Inferior parietal cortex (tissue), 1 donor: ENCODE measurements around the gene MEX3A.
"Not testable (repeated sequence)": the region's sequence is repeated elsewhere in the genome, so short reads cannot be mapped to it uniquely, and the experiment has no call there.

Source experiments
- DNase-seq: peaks from one replicate; pipeline ENCODE4 v3.0.0-alpha.2; 2016; ENCODE audit errors: extremely low spot score

MEX3A gene

DNA sequence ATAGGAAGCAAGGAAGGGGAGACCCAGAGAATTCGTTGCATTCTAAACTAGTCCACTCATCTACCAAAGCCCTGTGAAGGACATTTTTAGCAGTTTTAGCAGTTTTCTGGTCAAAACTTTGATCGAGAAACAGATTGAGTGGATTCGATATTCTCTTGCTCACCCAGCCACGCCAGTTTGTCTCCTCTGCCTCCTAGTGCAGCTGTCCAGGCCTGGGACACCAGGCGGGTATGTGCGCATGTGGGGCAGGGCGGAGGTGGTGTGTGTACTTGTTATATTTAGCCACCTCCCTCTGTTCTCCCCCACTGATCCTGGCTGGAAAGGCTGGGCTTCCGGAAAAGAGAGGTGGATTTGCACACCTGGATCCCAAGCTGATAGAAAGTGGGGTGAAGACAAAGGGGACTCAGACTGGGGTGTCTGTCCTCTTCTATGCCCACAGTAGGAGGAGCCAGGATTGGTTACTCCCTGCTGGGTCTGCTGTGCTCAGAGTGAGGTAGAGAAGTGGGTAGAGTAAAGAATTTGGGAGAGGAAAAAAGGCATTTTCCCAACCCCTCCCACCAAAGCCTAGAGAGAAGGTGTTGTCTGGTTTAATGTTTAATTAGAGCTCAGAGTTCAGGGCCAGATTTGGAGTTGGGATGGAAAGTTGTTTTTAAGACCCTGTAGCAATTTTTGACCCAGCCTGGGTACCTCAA, 36.1 kb upstream of the MEX3A start:
- DNase-seq = no peak

GRCh38 chr1:156117414-156118176, 35.3 kb upstream of the MEX3A start:
- no peak for DNase-seq

DNA sequence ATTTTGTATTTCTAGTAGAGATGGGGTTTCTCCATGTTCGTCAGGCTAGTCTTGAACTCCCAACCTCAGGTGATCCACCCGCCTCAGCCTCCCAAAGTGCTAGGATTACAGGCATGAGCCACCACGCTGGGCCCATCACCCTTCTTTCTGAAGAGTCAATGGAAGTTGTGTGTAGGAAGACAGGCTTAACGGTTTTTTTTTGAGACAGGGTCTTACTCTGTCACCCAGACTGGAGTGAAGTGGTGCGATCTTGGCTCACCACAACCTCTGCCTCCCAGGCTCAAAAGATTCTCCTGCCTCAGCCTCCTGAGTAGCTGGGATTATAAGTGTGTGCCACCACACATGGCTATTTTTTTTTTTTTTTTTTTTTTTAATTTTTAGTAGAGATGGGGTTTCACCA, 34.5 kb upstream of the MEX3A start:
- not testable (repeated sequence) for DNase-seq

- no peak for DNase-seq
Measured at GRCh38 chr1:156115514-156116374, 33.5 kb upstream of the MEX3A start.

- no peak for DNase-seq
Measured at GRCh38 chr1:156114919-156115513, 32.8 kb upstream of the MEX3A start.

DNA sequence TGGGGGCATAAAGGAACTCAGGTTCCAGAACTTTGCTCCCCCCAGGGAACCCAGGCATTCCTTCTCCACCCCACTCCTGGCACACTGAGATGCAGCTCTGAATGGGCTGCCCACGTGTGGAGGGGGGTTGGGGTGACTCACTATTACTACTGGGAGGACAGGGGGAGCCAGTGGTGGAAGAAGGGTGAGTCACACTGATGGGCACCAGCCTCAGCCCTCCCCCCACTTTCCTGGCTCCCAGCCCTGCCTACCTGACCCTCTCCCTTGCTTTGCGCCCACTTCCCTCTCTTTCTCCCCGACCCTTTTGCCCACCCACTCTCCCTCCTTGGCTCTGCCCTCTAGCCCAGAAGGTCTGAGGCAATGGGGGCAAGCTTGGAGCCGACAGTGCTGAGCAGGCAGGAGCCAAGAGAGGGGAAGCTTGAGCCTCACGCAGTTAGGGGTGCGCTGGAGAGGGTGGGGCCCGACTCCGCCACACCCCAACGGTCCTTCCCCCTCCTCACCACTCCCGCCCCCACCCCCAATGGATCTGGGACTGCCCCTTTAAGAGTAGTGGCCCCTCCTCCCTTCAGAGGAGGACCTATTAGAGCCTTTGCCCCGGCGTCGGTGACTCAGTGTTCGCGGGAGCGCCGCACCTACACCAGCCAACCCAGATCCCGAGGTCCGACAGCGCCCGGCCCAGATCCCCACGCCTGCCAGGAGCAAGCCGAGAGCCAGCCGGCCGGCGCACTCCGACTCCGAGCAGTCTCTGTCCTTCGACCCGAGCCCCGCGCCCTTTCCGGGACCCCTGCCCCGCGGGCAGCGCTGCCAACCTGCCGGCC, 32.0 kb upstream of the MEX3A start, which contains the start of gene LMNA:
Gene LMNA, plus strand, starts transcription at position 611 of the 818 bp plus-strand sequence. CDS start 208 bp downstream, outside the sequence.
- peak; percentile 79 for DNase-seq

DNA sequence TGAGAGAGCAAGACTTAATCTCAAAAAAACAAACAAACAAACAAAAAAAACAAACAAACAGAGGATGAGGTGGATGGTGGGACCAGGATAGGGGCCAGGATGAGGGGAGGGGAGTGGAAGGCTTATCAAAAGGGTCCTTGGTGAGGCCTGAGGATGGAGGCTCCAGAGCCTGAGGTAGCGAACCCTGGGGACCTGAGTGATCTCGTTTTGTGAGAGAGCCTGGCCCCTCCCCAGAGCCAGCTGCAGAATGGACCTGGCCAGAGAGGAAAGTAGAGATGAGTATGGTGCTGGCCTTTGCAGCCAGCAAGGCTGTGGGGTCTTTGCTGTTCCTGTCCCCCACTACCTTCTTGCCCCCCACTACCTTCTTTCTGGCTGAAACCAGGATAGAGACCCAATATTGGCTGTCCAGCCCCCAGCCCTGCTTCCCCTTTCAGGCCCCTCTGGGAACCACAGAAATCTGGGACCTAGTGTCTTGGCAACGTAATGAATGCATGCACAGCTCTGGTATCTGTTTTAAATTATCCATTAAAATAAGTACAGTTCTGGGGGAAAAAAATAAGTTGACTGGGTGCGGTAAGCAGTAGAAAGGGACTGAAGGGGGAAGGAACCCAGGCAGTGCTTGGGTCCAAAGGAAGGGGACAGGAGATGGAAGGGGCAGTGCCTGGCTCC, 31.2 kb upstream of the MEX3A start:
- no peak for DNase-seq

DNA sequence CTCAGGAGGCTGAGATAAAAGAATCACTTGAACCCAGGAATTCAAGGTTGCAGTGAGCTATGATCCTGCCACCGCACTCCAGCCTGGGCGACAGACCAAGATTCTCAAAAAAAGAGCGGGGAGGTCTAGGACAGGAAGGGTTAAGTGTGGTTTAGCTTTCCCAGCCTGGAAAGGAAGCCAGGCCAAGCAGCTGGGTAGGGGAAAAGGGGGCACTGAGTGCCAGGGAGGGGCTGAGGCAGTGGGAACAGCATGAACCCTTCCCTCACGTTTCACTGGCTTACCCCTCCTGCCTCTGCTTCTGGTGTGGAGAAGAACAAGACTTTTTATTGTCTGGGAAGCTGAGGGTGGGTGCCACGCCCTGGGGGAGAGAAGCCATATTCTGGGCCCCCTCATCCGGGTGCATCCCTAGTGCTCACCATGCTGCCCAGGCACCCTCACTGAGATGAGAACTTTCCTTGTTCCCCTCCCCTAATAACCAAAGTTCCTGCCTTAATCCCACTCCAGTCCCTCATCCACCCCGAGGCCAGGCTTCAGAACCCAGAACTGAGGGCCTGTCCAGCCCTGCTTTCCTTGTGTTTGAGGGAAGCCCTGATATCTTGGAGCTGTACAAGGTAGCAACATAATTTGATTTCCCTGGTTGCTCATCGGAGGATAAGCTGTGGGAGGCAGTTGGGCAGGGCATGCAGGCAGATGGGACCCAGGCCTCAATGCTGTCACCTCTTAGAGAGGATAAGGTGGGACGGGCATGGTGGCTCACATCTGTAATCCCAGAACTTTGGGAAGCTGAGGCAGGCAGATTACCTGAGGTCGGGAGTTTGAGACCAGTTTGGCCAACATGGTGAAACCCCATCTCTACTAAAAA, 30.2 kb upstream of the MEX3A start:
- DNase-seq = no peak

DNA sequence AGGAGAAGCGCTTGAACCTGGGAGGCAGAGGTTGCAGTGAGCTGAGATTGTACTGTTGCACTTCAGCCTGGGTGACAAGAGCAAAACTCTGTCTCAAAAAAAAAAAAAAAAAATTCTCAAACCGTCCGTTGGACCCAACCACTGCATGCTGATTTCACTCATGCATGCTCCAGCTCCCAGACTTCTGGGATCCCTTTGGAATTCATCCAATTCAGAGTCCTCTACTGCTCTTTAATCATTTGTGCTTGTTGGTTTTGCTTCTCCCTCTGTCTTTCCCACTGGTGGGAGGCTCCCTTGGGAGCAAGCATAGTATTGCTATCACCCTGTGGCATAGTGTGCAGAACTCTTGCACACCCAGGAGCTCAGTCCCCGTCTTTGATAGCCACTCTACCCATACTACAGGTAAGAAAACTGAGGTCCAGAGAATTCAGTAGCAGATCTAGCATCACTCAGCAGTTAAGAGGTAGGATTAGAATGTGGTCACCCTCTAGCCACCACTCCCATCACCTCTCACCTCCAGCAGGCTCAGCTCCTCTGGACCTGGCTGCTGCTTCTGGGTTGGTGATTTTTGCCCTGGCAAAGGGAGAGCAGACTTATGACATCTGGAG, 29.2 kb upstream of the MEX3A start:
- no peak for DNase-seq

DNA sequence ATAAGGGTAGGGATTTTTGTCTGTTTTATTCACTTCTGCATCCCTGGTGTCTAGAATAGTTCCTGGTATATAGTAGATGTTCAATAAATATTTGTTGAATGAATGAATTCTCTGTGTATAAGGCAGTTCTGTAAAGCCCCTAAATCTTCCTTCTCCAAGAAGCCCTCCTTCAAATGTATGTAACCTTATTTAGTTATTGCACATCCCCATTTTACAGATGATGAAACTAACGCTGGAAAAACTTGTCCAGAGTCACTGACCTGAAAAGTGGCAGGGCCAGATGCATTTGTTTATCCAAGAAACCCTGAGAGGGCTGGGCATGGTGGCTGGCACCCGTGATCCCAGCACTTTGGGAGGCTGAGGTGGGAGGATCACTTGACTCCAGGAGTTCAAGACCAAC, 28.0 kb upstream of the MEX3A start:
- DNase-seq = no peak

DNA sequence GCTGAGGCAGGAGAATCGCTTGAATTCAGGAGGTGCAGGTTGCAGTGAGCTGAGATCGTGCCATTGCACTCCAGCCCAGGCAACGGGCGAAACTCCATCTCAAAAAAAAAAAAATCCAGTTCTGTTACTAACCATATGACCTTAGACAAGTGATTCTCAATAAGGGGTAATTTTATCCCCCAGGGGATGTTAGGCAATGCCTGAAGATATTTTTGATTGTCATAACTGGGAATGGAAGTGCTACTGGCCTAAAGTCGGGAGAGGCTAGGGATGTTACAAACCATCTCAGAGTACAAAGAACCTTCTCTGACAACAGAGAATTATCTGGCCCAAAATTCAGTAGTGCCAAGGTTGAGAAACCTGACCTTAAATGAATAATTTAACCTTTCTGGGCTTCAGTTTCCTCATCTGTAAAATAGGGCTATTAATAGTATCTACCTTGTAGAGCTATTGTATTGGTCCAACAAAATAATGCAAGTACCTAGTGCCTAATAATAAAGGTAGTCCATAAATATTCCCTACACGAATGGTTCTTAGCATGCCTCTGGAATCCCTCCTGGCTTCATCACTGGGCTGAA, 26.5 kb upstream of the MEX3A start:
- DNase-seq = no peak

GRCh38 chr1:156108057-156108456, 25.8 kb upstream of the MEX3A start:
- no peak for DNase-seq

DNA sequence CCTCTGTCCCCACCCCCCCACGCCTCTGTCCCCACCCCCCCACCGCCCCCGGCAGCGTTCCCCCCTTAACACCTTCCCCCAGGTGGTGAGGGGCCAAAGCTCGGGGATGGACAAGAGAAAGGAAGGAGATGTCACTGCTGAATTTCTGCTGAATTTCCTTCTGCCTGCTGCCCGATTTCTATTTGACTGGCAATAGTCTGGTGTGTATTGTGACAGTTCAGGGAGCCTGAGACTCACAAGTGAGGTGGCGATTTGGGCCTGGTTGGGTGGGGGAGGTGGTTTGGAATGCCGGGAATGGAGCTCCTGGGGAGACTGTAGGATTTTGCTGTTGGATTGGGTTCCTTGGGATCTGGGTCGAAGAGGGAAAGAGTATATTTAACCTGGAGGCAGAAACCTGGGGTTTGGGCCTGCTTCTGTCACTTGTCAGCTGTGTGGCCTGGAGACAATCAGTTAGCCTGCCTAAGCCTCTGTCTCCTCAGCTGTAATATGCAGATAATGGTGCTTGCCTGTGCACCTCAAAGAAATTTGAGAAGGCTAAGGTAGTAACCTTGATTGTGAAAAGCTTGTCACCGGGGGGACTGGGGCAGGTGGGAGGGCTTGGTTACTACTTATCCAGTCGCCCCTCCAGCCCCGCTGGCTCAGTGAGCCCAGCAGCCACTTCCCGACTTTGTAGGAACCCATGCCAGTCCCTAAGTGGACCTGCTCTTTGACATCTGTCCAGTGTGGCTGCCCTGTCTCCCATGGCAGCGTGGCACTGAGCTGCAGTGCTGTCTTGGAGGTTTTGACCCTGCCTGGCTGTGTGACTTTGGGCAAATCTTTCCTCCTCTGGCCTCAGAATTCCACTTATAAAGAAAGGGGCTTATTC, 24.6 kb upstream of the MEX3A start:
- no peak for DNase-seq

DNA sequence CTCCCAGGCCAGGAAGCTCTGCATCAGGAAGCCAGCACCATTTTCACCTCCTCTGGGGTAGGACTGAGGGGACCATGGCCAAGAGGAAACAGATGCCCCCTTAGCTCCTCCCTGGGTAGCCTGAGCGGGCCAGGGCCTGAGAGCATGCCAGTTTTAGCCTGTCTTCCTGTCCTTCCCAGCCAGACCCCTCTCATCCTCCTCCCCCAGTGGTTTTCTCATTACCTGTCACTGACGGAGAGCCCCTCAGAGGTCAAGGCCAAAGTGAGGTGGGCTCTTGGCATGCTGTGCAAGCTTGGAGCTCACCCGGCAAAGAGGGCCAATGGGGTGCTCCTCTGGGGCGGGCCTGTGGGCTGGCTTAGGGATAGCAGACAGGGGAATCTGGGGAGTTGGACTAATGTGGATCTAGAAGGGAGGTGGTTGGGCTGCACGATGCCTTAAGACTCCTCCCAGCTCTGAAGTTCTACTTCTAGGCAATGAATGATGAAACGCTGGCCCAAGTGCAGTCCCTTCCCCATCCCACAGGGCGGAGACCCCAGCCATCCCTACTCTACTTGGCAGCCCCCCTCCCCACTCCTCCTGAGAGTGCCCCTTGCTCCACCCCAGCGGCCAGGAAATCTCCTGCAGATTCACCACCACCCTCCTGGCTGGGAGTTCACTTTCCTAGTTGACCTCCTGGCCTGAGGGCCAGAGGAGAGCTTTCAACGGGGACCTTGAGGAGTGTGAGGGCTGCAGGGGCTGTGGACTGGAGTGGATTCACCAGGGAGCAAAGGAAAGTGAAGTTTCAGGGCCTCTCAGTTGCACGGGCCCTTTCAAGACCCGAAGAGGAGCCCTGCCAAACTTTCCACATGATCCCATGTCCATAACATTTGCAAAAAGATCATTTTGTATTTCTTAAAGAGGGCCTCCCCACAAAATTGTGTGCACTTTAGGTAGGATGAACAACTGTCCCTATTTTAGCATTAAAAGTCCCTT, 22.9 kb upstream of the MEX3A start:
- DNase-seq = no peak

DNA sequence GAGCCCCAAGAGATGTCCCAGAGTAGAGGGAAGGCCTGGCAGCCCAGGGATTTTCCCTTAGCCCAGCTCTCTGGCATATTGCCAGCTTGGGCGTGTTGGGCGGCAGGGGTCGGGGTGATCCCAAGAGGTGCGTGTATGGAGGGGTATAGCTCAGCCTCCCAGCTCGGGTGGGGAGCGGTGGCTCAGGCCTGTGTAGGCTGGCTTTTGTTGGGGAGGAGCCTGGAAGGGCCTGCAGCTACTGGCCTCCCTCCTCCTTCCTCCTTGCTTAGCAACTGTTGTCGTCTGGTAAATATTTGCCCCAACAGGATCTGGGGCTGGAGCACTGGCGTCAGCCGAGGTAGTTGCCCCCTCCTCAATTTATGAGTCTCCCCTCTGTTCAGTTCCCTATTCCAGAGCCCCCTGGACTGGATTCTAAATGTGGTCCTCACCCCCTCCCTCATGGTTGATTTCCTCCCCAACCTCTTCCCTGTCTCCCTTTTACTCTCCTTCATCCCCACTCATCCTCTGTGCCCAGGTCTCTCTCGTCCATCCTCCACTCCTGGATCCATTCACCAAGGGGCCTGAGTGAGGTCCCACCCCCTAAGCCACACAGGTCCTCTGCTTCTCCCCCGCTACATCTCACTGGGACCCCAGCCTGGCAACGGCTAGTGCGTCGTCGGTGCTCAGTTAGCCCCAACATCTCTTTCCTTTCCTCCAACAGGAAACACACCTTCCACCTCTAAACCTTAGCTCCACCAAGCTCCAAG, 22.0 kb upstream of the MEX3A start:
- DNase-seq = no peak

GRCh38 chr1:156103521-156103947, 21.3 kb upstream of the MEX3A start:
- no peak for DNase-seq
